Limb (tissue), 2 donors: ENCODE results near the gene WBP1L.
A peak's percentile ranks its signal among the peaks of the same experiment; 100 is the strongest.
"Not testable (repeated sequence)": the region's sequence is repeated elsewhere in the genome, so short reads cannot be mapped to it uniquely, and the experiment has no call there.

Experiments
- DNase-seq, 2 donors: peaks; one replicate each; pipeline ENCODE4 v3.0.0-alpha.2; 2016; ENCODE audit errors: extremely low spot score in 2 of 2

Gene WBP1L

GRCh38 chr10:102835007-102835482 lies 91.3 kb downstream of the WBP1L start:
- DNase-seq: peak; percentile 84 to 85

GRCh38 chr10:102837230-102837721 lies 93.5 kb downstream of the WBP1L start, which contains the start of gene CYP17A1:
TSS of gene CYP17A1 (minus strand) at chr10:102837413. CDS start at chr10:102837361, 52 bp downstream.
- no peak for DNase-seq

- DNase-seq: not testable (repeated sequence)
Measured at GRCh38 chr10:102838276-102838927, 94.7 kb downstream of the WBP1L start.

- no peak for DNase-seq
Measured at GRCh38 chr10:102841827-102842345, 98.1 kb downstream of the WBP1L start.

- not testable (repeated sequence) for DNase-seq
Measured at GRCh38 chr10:102843139-102843538, 99.4 kb downstream of the WBP1L start.

GRCh38 chr10:102844190-102844776 lies 100.5 kb downstream of the WBP1L start:
- not testable (repeated sequence) for DNase-seq

GRCh38 chr10:102845352-102845902 lies 101.7 kb downstream of the WBP1L start:
- DNase-seq: no peak

- no peak for DNase-seq
Measured at GRCh38 chr10:102850025-102850518, 106.3 kb downstream of the WBP1L start.

- not testable (repeated sequence) for DNase-seq
Measured at GRCh38 chr10:102853237-102853636, 109.5 kb downstream of the WBP1L start.

GRCh38 chr10:102855731-102856436 lies 112.1 kb downstream of the WBP1L start:
- DNase-seq: not testable (repeated sequence)

- no peak for DNase-seq
Measured at GRCh38 chr10:102856758-102857424, 113.1 kb downstream of the WBP1L start.

- DNase-seq: no peak
Measured at GRCh38 chr10:102859911-102860310, 116.2 kb downstream of the WBP1L start.

GRCh38 chr10:102863660-102864059 lies 119.9 kb downstream of the WBP1L start:
- DNase-seq: no peak

- DNase-seq: no peak
Measured at GRCh38 chr10:102865620-102866019, 121.9 kb downstream of the WBP1L start.
